ENCODE measurements around the gene CREB3L4. TPM values are rescaled to one million over a fixed set of nuclear protein-coding genes. Genes with fewer than 3 reads are reported as not detected.

Gene CREB3L4
- total and polyA plus RNA-seq, 2 of the 13 experiments (the other 11 are each of a cell fraction or from before 2014, with no cell fraction given) = 9.9 to 18.7 TPM

DNA sequence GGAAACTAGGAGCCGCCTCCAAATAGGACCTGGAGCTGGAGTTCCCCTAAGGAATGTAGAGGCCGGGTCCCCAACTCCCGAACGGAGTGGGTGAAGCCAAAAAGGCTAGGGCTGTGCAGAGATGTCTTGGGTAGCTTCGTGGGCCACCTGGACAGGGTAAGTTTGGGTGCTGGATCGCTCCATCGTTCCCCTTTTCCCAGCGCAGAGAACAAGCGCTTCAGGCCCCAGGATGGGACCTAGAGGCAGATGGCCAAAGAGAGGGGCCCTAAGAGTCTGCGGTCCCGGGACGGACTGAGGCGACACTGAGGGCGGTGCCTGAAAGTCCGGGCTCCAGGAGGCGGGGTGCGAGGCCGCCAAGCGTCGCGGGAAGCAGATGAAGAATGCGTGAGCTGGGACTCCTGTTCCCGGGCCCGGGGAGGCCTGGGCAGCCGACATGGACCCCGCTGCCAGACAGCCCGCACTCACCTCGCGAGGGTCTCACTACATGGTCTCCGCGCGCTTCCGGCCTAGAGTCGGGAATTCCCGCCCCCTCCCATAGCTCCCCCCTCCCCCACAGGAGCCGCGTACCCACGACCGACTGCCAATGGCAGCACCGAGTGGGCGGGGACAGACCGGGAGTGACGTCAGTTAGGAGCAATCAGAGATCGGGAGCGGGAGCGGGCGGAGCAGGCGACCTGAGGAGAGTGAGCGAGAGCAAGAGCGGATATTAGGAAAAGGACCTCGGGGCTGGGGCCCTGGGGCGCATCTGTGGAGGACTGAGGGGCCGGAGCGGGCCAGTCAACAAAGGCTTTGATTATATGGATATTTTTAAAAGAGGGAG, 4.5 kb upstream of the CREB3L4 start, which contains the start of gene SLC39A1 (continued):
- TF ChIP-seq LCORL (IDR thresholded peaks at IDR 0.05) = no peak
- TF ChIP-seq LCORL (CRISPR knock-in tag; IDR thresholded peaks at IDR 0.05) = 0 out of 2 replicates have a peak, but pooled peaks have one; percentile 36
- no peak for TF ChIP-seq ZFP36L1 (CRISPR knock-in tag; IDR thresholded peaks at IDR 0.05)
- TF ChIP-seq, protein P1, sequence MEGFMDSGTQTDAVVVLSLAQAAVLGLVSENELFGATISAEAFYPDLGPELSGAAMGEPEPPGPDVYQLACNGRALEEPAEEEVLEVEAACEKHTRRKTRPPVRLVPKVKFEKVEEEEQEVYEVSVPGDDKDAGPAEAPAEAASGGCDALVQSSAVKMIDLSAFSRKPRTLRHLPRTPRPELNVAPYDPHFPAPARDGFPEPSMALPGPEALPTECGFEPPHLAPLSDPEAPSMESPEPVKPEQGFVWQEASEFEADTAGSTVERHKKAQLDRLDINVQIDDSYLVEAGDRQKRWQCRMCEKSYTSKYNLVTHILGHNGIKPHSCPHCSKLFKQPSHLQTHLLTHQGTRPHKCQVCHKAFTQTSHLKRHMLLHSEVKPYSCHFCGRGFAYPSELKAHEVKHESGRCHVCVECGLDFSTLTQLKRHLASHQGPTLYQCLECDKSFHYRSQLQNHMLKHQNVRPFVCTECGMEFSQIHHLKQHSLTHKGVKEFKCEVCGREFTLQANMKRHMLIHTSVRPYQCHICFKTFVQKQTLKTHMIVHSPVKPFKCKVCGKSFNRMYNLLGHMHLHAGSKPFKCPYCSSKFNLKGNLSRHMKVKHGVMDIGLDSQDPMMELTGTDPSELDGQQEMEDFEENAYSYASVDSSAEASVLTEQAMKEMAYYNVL (CRISPR knock-in tag; IDR thresholded peaks at IDR 0.05; ENCODE audit: borderline replicate concordance) = peak; percentile 5; the same call in 1 of the 2 replicates
- TF ChIP-seq, protein P2, sequence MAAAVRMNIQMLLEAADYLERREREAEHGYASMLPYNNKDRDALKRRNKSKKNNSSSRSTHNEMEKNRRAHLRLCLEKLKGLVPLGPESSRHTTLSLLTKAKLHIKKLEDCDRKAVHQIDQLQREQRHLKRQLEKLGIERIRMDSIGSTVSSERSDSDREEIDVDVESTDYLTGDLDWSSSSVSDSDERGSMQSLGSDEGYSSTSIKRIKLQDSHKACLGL (CRISPR knock-in tag; IDR thresholded peaks at IDR 0.05) = peak; percentile 73; the same call in 1 of the 2 replicates
- TF ChIP-seq PHF8 (CRISPR knock-in tag; IDR thresholded peaks at IDR 0.05) = peak; percentile 52; the same call in 1 of the 2 replicates
- peak; percentile 86 for TF ChIP-seq MAZ (IDR thresholded peaks at IDR 0.05; ENCODE audit: borderline replicate concordance, low read depth, low read length)
- peak; percentile 40; the same call in 1 of the 2 replicates for TF ChIP-seq MAZ (CRISPR knock-in tag; IDR thresholded peaks at IDR 0.05; ENCODE audit: low read depth)
- TF ChIP-seq, protein P3, sequence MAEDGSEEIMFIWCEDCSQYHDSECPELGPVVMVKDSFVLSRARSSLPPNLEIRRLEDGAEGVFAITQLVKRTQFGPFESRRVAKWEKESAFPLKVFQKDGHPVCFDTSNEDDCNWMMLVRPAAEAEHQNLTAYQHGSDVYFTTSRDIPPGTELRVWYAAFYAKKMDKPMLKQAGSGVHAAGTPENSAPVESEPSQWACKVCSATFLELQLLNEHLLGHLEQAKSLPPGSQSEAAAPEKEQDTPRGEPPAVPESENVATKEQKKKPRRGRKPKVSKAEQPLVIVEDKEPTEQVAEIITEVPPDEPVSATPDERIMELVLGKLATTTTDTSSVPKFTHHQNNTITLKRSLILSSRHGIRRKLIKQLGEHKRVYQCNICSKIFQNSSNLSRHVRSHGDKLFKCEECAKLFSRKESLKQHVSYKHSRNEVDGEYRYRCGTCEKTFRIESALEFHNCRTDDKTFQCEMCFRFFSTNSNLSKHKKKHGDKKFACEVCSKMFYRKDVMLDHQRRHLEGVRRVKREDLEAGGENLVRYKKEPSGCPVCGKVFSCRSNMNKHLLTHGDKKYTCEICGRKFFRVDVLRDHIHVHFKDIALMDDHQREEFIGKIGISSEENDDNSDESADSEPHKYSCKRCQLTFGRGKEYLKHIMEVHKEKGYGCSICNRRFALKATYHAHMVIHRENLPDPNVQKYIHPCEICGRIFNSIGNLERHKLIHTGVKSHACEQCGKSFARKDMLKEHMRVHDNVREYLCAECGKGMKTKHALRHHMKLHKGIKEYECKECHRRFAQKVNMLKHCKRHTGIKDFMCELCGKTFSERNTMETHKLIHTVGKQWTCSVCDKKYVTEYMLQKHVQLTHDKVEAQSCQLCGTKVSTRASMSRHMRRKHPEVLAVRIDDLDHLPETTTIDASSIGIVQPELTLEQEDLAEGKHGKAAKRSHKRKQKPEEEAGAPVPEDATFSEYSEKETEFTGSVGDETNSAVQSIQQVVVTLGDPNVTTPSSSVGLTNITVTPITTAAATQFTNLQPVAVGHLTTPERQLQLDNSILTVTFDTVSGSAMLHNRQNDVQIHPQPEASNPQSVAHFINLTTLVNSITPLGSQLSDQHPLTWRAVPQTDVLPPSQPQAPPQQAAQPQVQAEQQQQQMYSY (CRISPR knock-in tag; IDR thresholded peaks at IDR 0.05) = peak; percentile 66; the same call in 1 of the 2 replicates
- no peak for TF ChIP-seq ZFP41 (CRISPR knock-in tag; IDR thresholded peaks at IDR 0.05; ENCODE audit: borderline replicate concordance)
- TF ChIP-seq SRY (CRISPR knock-in tag; IDR thresholded peaks at IDR 0.05) = 0 out of 2 replicates have a peak, but pooled peaks have one; percentile 39
- no peak for TF ChIP-seq ZFP36 (IDR thresholded peaks at IDR 0.05; ENCODE audit: borderline replicate concordance, low read depth, low read length, partially characterized antibody)
- TF ChIP-seq ZNF713 (CRISPR knock-in tag; IDR thresholded peaks at IDR 0.05) = no peak
- TF ChIP-seq ZFAT (CRISPR knock-in tag; conservative IDR thresholded peaks at IDR 0.05) = 0 out of 2 replicates have a peak, but pooled peaks have one; percentile 33
- TF ChIP-seq, protein P4, sequence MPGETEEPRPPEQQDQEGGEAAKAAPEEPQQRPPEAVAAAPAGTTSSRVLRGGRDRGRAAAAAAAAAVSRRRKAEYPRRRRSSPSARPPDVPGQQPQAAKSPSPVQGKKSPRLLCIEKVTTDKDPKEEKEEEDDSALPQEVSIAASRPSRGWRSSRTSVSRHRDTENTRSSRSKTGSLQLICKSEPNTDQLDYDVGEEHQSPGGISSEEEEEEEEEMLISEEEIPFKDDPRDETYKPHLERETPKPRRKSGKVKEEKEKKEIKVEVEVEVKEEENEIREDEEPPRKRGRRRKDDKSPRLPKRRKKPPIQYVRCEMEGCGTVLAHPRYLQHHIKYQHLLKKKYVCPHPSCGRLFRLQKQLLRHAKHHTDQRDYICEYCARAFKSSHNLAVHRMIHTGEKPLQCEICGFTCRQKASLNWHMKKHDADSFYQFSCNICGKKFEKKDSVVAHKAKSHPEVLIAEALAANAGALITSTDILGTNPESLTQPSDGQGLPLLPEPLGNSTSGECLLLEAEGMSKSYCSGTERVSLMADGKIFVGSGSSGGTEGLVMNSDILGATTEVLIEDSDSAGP (CRISPR knock-in tag; IDR thresholded peaks at IDR 0.05; ENCODE audit: borderline replicate concordance) = peak; percentile 46; the same call in 1 of the 2 replicates
- peak; percentile 64; the same call in 1 of the 2 replicates for TF ChIP-seq NFKB2 (CRISPR knock-in tag; IDR thresholded peaks at IDR 0.05; ENCODE audit: borderline replicate concordance)
- TF ChIP-seq, protein P5, sequence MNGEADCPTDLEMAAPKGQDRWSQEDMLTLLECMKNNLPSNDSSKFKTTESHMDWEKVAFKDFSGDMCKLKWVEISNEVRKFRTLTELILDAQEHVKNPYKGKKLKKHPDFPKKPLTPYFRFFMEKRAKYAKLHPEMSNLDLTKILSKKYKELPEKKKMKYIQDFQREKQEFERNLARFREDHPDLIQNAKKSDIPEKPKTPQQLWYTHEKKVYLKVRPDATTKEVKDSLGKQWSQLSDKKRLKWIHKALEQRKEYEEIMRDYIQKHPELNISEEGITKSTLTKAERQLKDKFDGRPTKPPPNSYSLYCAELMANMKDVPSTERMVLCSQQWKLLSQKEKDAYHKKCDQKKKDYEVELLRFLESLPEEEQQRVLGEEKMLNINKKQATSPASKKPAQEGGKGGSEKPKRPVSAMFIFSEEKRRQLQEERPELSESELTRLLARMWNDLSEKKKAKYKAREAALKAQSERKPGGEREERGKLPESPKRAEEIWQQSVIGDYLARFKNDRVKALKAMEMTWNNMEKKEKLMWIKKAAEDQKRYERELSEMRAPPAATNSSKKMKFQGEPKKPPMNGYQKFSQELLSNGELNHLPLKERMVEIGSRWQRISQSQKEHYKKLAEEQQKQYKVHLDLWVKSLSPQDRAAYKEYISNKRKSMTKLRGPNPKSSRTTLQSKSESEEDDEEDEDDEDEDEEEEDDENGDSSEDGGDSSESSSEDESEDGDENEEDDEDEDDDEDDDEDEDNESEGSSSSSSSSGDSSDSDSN (CRISPR knock-in tag; IDR thresholded peaks at IDR 0.05) = peak; percentile 27

Measured in HepG2 (cell line).